ENCODE measurements around the gene HPCA. TPM values are rescaled to one million over a fixed set of nuclear protein-coding genes. Genes with fewer than 3 reads are reported as not detected.
A peak's percentile ranks its signal among the peaks of the same experiment; 100 is the strongest.

The HPCA gene
- total and polyA plus RNA-seq, 2 of the 13 experiments (the other 11 are each of a cell fraction or from before 2014, with no cell fraction given): not detected

GRCh38 chr1:32933742-32934322 is 47.5 kb downstream of the HPCA start (continued):
- TF ChIP-seq CC2D1A (CRISPR knock-in tag; IDR thresholded peaks at IDR 0.05): no peak
- peak; percentile 58; the same call in 1 of the 2 replicates for TF ChIP-seq FOXA3 (CRISPR knock-in tag; IDR thresholded peaks at IDR 0.05)
- no peak for TF ChIP-seq ZNF557 (CRISPR knock-in tag; IDR thresholded peaks at IDR 0.05)
- TF ChIP-seq PHF8 (CRISPR knock-in tag; IDR thresholded peaks at IDR 0.05): peak; percentile 49; the same call in 1 of the 2 replicates
- TF ChIP-seq ZNF136 (CRISPR knock-in tag; IDR thresholded peaks at IDR 0.05; ENCODE audit: low read depth): no peak
- peak; percentile 54; the same call in 1 of the 2 replicates for TF ChIP-seq HIC2 (CRISPR knock-in tag; IDR thresholded peaks at IDR 0.05; ENCODE audit: low read depth)
- peak; percentile 85; the same call in 1 of the 2 replicates for TF ChIP-seq TFDP1 (CRISPR knock-in tag; IDR thresholded peaks at IDR 0.05; ENCODE audit: borderline replicate concordance)
- no peak for TF ChIP-seq ZSCAN30 (CRISPR knock-in tag; IDR thresholded peaks at IDR 0.05)
- TF ChIP-seq THRA (CRISPR knock-in tag; IDR thresholded peaks at IDR 0.05; ENCODE audit: borderline replicate concordance): peak; percentile 38; the same call in 1 of the 2 replicates
- 0 out of 2 replicates have a peak, but pooled peaks have one; percentile 72 for TF ChIP-seq ZNF264 (CRISPR knock-in tag; IDR thresholded peaks at IDR 0.05)
- TF ChIP-seq ZZZ3 (CRISPR knock-in tag; IDR thresholded peaks at IDR 0.05; ENCODE audit: borderline replicate concordance): 0 out of 2 replicates have a peak, but pooled peaks have one; percentile 58
- TF ChIP-seq SIN3A (IDR thresholded peaks at IDR 0.05; ENCODE audit: borderline replicate concordance, low read depth, low read length): peak; percentile 41; the same call in 1 of the 2 replicates
- peak; percentile 73 for TF ChIP-seq RXRB (CRISPR knock-in tag; IDR thresholded peaks at IDR 0.05; ENCODE audit: borderline replicate concordance)
- peak; percentile 84; the same call in 1 of the 2 replicates for TF ChIP-seq TARDBP (CRISPR knock-in tag; IDR thresholded peaks at IDR 0.05)
- no peak for TF ChIP-seq ZFP36L2 (CRISPR knock-in tag; IDR thresholded peaks at IDR 0.05)
- no peak for TF ChIP-seq ZNF615 (CRISPR knock-in tag; IDR thresholded peaks at IDR 0.05; ENCODE audit: borderline replicate concordance)
- TF ChIP-seq SKI (IDR thresholded peaks at IDR 0.05; ENCODE audit: partially characterized antibody): peak; percentile 19
- peak; percentile 79 for TF ChIP-seq ZSCAN9 (CRISPR knock-in tag; IDR thresholded peaks at IDR 0.05; ENCODE audit: borderline replicate concordance)
- peak; percentile 35; the same call in 1 of the 2 replicates for TF ChIP-seq KMT2B (CRISPR knock-in tag; IDR thresholded peaks at IDR 0.05)
- no peak for TF ChIP-seq ZNF800 (CRISPR knock-in tag; IDR thresholded peaks at IDR 0.05)
- peak; percentile 83; the same call in 1 of the 2 replicates for TF ChIP-seq DNMT3B (CRISPR knock-in tag; conservative IDR thresholded peaks at IDR 0.05)
- TF ChIP-seq TBL1XR1 (IDR thresholded peaks at IDR 0.05; ENCODE audit: borderline replicate concordance, low read length, partially characterized antibody): no peak
